ENCODE measurements around the gene PCMTD2.
"Not testable (repeated sequence)": the region's sequence is repeated elsewhere in the genome, so short reads cannot be mapped to it uniquely, and the experiment has no call there.

DNA sequence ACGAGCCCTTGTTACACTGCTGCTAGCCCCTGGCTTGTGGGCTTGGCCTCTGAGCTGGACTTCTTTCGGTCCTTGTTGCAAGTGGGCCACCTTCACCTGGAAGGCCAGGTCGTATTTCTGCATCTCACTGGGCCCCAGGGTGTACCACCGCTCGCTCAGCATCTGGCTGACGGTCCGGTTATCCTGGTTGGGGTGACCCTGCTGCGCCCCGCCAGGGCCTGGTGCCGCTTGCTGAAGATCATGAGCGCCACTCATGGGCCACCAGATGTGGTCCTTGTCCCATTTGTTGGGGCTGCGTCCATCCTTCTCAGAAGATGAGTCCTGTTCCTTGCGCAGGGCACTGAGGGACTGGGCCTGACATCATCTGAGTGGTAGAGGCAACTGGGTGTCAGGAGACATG is 36.6 kb downstream of the PCMTD2 start:
- not testable (repeated sequence) for TF ChIP-seq CTCF, POLR2A (IDR thresholded peaks at IDR 0.05)
